ENCODE results near the gene SRGAP3.

SRGAP3 gene

DNA sequence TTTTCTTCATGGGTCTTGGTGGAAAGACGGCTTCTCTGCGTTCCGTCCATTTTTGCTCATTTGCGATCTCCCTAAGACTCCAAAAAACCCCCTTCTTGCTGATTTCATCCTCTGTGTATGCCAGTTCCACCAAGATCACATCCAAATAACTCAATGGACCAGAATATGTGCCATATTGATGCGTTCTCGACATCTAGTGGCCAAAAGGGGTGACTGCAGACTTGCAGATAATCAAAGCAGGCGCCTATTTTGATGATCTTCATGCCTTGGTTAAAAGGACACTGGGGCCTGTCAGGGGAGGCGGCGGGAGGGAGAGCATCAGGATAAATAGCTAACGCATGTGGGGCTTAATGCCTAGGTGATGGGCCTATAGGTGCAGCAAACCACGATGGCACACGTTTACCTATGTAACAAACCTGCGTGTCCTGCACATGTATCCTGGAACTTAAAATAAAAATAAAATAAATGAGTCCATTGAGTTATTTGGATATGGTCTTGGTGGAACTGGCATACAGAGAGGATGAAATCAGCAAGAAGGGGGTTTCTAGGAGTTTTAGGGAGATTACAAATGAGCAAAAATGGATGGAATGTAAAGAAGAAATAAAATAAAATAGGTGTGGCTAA is 182.0 kb downstream of the SRGAP3 start:
- H3K27ac ChIP-seq, result no peak overlapping the region

DNA sequence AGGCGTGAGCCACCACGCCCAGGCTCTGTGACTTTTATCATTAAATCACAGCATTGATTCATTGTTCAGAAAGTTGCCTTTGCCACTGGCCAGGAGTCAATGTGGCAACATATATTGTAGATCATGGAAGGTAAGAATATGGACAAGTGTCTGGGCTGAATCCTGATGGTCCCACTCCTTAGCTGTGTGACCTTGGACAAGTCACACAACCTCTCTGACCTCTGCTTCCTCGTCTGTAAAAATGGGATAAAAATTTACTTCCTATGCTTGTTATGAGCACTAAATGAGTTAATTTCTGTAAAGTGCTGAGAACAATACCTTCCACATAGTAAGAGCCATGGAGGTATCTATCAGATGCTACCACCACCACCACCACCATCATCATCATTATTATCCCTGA is 182.7 kb downstream of the SRGAP3 start:
- DNase-seq (ENCODE audit: low spot score), result no peak
- TF ChIP-seq, protein P1, sequence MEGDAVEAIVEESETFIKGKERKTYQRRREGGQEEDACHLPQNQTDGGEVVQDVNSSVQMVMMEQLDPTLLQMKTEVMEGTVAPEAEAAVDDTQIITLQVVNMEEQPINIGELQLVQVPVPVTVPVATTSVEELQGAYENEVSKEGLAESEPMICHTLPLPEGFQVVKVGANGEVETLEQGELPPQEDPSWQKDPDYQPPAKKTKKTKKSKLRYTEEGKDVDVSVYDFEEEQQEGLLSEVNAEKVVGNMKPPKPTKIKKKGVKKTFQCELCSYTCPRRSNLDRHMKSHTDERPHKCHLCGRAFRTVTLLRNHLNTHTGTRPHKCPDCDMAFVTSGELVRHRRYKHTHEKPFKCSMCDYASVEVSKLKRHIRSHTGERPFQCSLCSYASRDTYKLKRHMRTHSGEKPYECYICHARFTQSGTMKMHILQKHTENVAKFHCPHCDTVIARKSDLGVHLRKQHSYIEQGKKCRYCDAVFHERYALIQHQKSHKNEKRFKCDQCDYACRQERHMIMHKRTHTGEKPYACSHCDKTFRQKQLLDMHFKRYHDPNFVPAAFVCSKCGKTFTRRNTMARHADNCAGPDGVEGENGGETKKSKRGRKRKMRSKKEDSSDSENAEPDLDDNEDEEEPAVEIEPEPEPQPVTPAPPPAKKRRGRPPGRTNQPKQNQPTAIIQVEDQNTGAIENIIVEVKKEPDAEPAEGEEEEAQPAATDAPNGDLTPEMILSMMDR (IDR thresholded peaks at IDR 0.05), result no peak
- no peak overlapping the region for H3K4me3 ChIP-seq
- H3K27ac ChIP-seq, result no peak overlapping the region

More for the DNA sequence above, 182.0 kb downstream of the SRGAP3 start:
- no peak for DNase-seq (ENCODE audit: low spot score)
- TF ChIP-seq, protein P1 (IDR thresholded peaks at IDR 0.05), result peak; percentile 86
- no peak overlapping the region for H3K4me3 ChIP-seq

DNA sequence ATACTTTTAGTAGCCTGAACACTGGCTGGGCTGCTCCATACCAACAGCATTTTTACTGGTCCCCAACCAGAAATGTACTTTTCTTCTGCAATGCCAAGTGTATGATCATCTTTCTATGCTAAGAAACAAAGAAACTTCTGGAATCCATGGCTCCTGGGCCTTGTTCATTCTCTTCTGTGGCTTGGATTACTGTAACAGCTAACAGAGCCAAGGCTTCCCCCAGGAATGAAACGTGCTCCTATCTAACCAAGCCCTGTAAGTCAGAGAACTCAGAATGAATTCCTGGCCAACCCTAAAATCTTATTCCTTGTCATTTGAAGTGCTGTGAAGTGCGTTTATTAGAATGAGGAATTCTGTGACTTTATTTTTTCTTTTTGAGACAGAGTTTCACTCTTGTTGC is 183.3 kb downstream of the SRGAP3 start:
- H3K4me3 ChIP-seq, result no peak overlapping the region
- no peak overlapping the region for H3K27ac ChIP-seq
- TF ChIP-seq, protein P1 (IDR thresholded peaks at IDR 0.05), result no peak
- no peak for DNase-seq (ENCODE audit: low spot score)

DNA sequence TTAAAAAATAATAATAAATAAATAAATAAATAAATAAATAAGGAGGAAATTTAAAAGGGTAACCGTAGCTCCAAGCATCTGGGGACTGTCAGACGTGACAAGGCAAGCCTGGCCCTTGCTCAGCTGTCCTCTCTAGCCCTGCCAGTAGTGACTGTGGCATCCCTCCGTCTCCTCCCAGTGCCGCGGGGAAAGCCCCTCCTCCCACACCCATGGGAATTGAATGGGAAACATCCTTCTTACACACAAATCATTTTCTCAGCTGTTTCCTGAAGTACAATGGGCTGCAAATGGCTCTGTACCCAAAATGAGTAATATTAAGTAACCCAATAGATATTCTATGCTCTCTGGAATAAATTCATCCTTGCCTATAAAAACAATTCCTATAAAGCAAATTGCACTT is 184.6 kb downstream of the SRGAP3 start:
- DNase-seq (ENCODE audit: low spot score), result no peak
- TF ChIP-seq, protein P1 (IDR thresholded peaks at IDR 0.05), result no peak
- H3K27ac ChIP-seq, result no peak overlapping the region
- H3K4me3 ChIP-seq, result no peak overlapping the region

DNA sequence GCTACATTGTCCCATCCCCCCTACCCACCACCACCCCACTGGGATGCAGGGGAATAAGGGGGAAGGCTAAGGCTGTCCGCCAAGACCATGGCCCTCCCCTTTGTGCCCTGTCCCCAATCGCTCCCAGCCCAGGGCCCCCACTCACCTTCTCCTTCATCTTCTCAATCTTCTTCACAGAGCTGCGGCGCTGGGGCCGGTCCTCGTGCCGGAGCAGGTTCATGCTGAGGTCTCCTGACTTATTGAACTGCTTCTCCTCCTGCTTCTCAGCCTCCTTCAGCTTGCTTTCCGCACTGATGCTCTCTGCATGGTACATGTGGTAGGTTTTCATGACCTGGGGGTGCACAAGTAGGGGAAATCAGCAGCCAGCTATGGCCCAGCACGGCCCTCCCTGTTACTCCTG is 185.2 kb downstream of the SRGAP3 start:
- TF ChIP-seq, protein P1 (IDR thresholded peaks at IDR 0.05), result no peak
- no peak for DNase-seq (ENCODE audit: low spot score)

DNA sequence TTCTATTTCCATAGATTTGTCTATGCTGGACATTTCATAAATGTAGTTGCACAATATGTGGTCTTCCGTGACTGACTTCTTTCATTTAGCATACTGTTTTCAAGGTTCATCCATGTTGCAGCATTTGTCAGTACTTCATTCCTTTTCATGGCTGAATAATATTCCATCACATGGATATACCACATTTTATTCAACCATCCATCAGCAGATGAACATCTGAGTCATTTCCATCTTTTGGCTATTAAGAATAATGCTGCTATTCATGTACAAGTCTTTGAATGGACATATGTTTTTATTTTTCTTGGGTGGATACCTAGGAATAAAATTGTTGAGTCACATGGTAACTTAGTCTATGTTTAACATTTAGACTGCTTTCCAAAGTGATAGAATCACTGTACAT is 186.9 kb downstream of the SRGAP3 start:
- no peak for DNase-seq (ENCODE audit: low spot score)
- Histone ChIP-seq H3K27ac (no peak overlapping the region), H3K4me3 (no peak overlapping the region)
- TF ChIP-seq, protein P1 (IDR thresholded peaks at IDR 0.05), result no peak

More for the DNA sequence above, 185.2 kb downstream of the SRGAP3 start:
- H3K27ac ChIP-seq, result no peak overlapping the region
- H3K4me3 ChIP-seq, result no peak overlapping the region

DNA sequence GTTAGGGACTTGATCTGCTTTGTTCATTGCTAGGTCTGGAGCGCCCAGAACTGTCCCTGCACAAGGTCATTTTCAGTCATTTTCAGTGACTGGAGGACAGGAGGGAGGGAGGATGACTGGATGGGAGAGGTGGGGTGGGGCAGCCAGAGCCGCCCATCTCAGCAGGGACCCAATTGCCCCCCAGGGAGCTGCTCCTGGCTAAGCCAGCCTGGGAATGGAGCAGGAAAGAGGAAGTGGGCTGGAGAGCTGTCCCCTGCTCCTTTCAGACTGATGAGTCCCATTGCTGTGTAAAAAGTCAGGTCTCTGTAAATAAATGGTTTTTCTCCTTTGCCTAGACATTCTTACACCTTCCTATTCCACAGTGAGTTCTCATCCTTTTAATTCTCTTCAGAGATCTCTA is 187.8 kb downstream of the SRGAP3 start:
- DNase-seq (ENCODE audit: low spot score), result no peak
- Histone ChIP-seq H3K27ac (no peak overlapping the region), H3K4me3 (no peak overlapping the region)
- TF ChIP-seq, protein P1 (IDR thresholded peaks at IDR 0.05), result no peak
